ENCODE measurements around the gene TEK.

DNA sequence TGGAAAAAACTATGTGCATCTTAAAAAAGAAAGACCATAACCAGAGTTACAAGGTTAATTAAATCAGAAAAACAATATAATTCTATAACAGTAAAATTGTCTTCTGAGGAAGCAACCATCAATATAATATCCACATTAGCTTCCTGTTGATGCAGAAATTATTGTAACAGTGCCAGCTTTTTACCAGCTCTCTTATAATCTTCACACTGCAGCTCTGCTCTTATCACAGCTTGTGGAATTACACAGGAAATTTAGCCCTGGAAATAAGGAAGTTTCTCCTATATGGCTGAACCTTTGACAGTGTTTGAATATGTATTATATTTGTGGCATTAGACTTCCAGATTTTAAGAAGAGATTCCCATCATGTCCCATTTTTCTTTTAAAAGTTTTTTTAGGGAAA lies 49.1 kb upstream of the TEK start:
- TF ChIP-seq, protein P1, sequence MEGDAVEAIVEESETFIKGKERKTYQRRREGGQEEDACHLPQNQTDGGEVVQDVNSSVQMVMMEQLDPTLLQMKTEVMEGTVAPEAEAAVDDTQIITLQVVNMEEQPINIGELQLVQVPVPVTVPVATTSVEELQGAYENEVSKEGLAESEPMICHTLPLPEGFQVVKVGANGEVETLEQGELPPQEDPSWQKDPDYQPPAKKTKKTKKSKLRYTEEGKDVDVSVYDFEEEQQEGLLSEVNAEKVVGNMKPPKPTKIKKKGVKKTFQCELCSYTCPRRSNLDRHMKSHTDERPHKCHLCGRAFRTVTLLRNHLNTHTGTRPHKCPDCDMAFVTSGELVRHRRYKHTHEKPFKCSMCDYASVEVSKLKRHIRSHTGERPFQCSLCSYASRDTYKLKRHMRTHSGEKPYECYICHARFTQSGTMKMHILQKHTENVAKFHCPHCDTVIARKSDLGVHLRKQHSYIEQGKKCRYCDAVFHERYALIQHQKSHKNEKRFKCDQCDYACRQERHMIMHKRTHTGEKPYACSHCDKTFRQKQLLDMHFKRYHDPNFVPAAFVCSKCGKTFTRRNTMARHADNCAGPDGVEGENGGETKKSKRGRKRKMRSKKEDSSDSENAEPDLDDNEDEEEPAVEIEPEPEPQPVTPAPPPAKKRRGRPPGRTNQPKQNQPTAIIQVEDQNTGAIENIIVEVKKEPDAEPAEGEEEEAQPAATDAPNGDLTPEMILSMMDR (IDR thresholded peaks at IDR 0.05; ENCODE audit: borderline replicate concordance, extremely low read depth, low read length, poor library complexity, severe bottlenecking): no peak
- TF ChIP-seq EZH2 (IDR thresholded peaks at IDR 0.05; ENCODE audit: borderline replicate concordance, low read depth, low read length, severe bottlenecking): no peak

Data from DND-41 (cell line).